Stimulated activated CD8-positive, alpha-beta memory T cell treated with anti-CD3 and anti-CD28 coated beads, Interleukin-12 subunit alpha, Interleukin-12 subunit beta, amount 100 ng/mL, for 1 hour (primary cell): Measurements from ENCODE around the gene SLIT3.

Experiments
- DNase-seq: peaks from one replicate; pipeline ENCODE4 v3.0.0-alpha.2; 2020; ENCODE audit warnings: low read depth

SLIT3 gene

DNA sequence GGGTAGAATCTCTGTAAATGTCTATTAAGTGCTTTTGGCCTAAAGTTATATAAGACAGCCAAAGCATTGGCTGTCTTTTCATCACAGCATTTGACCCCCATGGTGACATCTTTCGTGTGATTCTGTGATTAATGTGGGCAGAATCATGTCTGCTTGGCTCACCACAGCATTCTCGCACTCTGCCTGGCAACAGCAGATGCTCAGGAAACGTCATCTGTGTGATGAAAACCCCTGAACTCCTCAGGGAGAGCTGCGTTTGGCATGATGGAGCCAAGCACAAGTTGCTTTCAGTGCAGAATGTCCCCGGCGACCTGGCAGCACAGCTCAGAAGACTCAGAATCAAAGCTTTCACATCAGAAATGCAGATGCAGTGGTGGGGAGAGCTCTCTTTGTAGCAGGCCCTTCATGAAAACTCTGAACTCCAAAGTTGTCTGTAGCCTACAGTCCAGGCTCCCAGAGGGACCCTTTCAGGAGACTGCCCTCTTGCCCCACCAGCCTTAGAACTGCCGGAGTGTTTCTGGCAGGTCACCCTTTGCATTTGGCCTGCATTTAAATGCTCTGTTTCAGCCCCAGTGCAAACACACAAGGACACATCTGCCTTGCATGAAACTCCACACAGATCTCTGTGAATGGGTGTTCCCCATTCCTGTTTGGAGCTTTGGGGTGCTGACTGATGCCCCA, 566.2 kb downstream of the SLIT3 start:
- DNase-seq, result no peak

DNA sequence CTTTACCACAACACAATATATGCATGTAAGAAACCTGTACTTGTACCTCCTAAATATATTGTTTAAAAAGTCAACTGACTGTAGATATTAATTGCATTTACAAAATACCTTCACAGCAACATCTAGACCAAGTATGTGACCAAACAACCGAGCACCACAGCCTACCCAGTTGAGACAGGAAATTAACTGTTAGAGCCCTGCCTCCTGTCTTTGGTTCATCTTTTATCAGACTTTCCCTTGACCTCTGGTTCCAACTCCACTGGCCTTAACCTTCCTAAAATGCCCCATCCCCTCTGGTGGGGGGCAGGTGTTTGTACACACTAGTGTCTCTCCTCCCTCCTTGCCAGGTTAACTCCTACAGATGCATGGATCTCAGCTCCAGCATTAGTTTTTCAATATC, 566.8 kb downstream of the SLIT3 start:
- DNase-seq, result no peak

DNA sequence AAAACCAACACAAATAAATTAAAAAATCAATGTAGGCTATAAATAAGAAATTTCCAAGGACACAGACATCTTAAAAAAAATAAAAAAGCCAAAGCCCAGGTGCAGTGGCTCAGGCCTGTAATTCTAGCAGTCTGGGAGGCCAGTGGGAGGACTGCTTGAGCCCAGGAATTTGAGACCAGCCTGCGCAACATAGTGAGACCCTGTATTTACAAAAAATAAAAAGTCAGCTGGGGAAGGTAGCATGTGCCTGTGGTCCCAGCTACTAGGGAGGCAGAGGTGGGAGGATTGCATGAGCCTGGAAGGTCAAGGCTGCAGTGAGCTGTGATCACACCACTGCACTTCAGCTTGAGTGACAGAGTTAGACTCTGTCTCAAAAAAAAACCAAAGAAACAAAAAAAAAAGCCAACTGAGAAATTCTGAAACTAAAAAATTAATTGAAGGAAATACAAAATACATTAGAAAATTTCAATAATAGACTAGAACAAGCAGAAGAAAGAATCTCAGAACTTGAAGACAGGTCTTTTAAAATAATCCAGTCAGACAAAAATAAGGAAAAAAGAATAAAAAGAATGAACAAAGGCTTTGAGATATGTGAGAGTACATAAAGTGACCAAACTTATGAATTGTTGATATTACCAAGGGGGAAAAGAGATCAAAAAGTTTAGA, 572.3 kb downstream of the SLIT3 start:
- no peak for DNase-seq

DNA sequence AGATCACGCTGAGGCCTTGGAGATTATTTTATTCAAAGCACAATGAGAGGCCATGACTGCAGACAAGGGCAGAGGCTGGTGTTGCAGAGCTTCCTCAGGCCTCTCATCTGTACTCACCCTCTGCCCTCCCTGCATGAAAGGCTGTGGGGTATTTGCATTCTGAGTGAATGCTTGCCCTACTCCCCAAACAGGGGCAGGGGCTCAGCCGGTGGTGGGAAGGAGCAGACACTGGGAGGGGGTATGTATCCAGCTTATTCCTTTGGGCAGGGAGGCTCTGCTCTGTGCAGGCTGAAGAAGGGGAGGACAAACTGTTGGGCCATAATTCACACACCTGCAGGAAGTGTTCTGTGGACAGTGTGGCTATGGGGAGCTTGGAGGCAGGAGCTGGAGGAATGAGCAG, 573.4 kb downstream of the SLIT3 start:
- DNase-seq, result no peak

DNA sequence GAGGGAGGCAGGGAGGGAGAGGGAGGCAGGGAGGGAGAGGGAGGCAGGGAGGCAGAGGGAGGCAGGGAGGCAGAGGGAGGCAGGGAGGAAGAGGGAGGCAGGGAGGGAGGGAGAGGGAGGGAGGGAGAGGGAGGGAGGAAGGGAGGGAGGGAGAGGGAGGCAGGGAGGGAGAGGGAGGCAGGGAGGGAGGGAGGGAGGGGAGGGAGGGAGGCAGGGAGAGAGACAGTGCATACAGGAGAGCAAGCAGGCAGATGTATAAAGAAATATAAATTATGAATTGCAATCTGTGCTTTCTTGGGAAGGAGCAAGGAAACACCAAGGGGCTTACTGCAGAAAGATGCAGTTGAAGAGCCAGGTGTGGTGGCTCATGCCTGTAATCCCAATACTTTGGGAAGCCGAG, 574.6 kb downstream of the SLIT3 start:
- no peak for DNase-seq

DNA sequence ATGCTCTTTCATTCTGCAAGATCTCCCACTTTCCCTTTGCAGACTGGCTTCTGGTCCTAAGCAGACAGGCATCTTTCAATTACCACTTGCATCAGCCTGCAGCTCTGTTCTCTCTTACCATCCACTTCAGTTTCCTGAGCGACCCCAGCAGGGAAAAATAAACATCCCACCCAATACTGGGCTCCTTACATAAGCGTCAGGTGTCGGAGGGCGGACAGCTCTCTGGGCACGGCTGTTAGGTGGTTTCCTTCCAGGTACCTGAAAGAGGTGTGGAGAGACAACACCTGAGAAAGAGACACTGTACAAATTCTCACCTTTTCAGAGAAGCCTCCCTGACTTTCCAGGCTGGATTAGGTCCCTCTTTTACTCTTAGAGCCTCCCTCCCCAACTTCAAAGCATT, 576.7 kb downstream of the SLIT3 start:
- DNase-seq, result no peak

DNA sequence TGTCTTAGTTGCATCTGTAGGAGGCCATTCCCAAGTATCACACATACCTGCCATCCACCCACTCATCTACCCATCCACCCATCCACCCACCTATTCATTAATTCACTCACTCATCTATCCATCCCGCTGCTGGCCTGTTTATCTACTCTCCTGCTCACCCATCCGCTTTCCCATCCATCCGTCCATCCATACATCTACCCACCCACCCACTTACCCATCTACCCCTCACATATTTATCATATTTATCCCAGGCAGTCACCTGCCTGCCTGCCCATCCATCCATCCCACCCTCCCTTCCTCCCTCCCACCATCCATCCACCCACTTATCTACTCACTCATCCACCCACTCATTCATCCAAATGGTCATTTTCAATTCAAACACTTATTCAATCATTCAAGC, 577.9 kb downstream of the SLIT3 start:
- DNase-seq, result no peak

DNA sequence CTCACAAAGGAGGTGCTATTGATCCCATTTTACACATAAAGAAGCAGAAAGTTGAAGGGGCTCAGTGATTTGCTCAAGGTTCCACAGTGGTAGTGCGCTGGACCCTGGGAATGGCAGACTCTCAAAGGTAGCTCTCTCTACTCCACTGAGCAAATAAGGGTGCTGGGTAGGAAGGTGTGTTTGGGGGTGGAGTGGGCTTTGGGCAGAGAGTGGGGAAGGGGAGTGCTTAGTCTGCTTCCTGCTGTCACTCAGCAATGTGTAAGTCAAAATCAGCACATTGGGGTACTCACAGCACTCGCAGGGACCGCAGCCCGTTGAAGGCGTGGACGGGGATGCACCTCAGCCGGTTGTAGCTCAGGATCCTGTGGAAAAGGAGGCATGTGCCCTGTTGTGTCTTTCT, 579.0 kb downstream of the SLIT3 start:
- DNase-seq, result no peak

DNA sequence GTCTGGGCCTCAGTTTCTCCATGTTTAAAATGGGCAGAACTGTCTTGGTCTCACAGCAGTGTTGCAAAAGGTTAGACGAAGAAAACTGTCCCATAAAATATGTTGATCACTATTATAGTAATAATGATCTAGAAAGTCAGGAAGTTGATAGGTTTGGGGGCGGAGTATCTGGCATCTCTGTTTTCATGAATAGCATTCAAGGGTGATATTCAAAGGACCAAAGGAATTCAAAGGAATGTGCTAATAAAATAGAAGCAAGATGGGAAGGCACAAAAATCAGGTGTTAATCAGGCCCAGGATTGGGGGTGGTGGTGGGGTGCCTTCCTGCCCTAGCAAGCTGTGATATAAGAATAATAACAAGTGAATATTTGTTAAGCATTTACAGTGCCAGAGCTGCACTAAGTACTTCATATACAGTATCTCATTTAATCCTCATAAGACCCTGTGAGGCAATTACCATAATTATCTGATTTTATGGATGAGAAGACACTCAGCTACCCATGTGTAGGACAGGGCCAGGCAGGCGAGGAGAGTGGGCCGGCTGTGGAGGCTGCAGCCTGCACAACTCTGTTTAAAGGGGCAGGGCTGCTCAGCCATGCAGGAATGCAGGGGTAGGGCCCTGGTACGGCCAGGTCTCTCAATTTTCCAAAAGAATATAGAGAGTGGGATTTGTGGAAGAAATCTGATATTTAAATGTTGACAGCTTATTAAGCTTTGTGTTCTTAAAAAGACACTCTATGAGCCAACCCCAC, 579.8 kb downstream of the SLIT3 start:
- no peak for DNase-seq

DNA sequence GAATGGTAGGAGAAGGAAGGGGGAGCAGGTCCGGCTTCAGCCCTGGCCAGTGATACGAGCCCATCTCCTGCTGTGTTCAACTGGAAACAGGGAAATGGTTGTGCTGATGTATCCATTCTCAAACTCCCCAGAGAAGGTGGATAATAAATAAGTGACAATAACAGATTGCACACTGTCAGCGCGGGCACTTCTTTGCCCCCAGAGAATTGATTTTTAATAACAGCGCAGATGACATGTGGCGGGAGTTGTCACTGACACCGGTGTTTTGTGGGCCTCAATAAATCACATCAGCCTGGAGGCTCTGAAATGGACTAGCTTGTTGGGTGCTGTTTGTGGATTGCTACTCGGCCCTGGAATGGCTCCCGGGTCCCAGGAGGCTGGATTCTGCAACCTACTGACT, 580.4 kb downstream of the SLIT3 start:
- DNase-seq, result no peak

DNA sequence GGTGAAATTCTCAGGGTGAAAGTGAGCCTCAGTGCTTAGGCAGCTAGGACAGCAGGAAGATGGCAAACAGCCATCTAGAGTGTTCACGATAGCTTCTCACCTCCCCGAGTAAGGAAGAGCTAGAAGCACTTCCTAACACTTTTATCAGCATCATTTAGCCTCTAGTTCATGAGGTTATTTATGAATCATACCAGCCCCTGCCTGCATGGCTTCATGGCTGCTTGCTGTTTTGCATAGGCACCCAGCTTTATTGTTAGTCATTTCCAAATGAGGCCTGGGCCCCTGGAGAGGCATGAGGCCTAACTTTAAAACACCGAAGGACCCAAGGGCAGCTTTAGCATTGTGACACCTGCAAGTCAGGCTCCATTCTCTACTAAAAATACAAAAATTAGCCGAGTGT, 586.9 kb downstream of the SLIT3 start:
- no peak for DNase-seq

DNA sequence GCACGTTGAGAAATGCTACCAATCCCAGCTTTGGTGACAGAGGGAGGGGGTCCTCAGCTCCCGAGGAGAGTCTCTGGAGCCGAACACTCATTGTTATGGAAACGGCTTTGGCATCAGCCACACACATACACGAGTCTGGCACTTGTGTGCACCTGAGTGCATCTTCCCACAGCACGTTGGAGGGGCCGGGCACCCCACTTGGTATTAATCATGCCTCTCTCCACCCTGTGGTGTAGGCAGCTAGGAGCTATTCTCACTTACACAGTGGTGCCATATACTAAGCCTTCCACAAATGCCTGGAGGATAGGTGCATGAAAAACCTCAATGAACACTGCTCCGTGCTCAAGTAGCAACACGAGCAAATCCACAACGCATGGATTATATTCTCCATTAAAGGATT, 587.9 kb downstream of the SLIT3 start:
- DNase-seq, result no peak

DNA sequence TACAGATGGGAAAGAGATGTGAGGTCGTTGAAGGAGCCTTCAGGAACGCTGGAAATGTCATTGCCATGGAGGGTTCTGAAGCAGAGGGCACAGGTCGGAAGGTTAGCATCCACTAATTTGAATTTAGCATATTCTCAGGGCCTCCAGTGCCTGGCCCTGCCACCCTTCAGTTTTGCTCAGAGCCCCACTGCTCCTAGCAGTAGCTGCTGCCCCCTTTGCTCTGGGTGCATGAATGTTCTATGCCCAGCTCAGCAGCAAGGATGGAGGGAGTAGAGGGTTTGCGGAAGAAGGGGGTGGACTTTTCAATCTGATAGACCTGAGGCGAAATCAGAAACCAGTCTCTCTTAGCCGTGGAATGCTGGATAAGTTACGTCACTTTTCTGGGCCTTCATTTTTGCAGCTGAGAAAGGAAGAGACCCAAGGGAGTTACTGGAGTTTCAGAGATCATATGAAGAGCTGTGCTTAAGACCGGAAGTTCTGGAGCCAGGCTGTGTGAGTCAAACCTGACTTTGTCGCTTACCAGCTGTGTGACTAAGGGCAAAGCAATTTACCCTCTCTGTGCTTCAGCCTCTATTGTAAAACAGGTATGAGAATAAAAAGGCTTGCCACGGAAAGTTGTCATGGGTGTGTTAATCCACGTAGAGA, 588.5 kb downstream of the SLIT3 start:
- no peak for DNase-seq

DNA sequence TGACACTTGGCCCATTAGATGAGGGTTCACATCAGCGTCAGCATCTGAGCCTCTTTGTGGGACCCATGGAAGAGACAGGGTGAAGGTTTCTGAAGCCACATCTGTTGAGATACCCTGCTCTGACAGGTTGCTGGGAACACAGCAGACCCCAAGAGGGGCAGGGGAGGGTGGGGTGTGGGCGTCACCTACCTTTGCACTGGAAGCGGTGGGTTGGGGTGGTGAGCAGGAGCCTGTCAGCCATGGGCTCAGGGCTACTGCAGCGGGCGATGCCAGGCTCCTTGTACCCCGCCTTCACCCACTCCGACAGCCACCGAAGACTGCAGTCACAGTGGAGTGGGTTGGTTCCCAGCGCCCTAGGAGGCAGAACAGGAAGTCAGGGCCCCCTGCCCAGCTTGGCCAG, 590.2 kb downstream of the SLIT3 start:
- DNase-seq, result no peak

DNA sequence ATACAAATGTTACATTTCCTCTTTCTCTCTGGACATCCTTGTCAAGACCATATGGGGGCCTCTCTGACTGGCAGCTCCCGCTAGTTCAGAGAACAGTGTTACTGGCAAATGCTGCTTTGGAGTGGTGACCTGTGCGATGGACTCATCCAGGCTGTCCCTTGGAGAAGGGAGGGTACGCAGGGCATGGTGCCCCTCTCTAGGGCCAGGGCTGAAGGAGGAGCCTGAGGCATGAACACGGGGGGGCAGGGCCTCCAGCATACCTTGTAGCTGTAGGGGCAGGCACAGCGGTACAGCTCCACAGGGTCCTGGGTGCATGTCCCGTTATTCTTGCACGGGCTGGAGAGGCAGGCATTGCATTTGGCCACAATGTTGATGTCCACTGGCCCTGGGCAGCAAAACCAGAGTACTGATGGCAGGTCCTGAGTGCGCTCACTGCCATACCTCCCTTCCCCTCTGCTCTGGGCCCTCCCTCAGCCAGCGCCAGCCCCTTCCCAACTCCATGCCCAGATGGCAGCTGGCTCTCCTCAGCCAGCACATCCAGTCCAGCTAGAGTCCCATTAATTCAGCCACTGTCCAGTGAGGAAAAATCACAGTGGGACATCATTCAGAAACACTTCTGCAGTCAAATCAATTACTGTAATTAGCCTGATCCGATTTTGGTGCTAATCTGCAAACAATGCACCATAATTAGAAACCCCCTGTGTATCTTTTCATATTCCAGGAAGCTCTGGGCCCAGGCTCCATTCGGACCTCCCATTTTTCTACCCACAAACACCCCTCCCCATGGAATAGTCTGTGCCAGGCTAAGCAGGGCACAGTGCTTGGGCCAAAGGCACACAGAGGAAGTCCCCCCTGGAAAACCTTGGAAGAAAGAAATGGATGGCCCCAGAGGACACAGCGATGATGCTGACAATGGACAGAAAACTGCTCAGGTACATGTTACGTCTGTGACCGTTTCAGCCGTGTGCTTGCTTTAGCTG, 592.9 kb downstream of the SLIT3 start:
- DNase-seq, result no peak

DNA sequence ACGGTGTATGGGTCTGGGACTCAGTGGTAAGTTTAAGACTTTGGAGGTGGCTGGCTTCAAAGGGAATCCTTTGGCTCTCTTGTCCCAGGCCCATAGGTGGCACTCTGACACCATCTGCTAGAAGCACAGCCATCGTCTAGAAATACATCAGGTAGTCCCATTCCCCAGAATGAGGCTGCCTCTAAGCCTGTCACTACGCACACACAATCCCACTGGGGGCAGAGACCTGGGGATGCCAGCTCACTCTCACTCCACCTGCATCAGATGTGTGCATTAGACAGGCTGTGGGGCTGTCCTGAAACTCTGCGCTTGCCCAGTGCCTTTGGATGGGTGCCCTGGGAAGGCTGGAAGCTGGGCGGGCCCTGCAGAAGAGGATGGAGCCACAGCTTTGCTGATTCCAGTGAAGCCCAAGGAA, 594.3 kb downstream of the SLIT3 start:
- no peak for DNase-seq

DNA sequence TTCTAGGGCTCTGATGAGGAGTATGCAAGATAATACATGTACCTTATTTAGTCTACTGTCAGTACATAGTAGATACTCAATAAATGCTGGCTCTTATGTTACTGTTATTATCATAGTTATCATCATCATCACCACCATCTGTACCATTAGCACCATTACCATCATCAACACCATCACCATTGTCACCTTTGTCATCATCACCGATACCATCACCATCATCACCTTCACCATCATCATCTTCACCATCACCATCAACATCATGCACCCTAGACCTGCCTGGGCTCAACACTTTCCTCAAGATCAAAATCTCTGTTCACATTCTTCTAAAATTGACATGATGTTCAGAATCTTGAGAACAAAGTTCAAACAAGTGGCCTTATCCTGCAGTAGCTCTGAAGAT, 595.6 kb downstream of the SLIT3 start:
- DNase-seq, result no peak

DNA sequence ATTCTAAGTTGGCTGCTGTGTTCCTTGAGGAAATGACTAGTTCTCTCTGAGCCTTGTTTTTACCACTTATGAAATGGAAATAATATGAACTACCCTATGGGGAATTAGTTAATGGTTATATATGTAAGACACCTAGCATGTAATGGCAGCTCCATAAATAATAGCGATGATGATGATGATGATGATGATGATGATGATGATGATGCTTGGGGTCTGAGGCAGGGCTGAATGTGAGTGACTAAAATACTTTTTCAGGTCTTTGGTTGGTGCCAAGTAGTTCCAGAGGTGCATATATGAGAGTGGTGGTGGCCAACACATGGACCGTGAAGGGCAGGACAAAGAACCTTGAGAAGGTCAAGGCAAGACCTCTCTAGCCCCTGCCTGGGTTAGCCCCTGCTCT, 598.4 kb downstream of the SLIT3 start:
- DNase-seq, result no peak

DNA sequence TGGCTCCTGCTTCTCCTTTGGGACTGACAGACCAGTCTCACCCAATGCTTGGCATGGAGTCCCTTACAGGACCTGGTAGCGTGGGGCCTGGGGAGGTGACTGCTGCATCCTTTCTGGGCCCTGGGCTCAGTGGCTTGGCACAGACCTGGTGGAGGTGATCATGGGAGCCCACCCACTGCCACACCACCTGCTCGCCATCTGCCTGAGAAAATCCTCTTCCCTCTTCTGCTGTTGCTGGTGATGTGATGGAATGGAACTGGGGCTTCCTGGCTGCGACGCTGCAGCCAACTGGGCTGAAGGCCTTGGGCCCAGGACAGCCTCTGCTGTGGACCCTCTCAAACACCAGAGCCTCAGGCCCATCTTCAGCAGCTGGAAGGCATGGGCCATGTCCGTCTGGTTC, 599.3 kb downstream of the SLIT3 start:
- no peak for DNase-seq

DNA sequence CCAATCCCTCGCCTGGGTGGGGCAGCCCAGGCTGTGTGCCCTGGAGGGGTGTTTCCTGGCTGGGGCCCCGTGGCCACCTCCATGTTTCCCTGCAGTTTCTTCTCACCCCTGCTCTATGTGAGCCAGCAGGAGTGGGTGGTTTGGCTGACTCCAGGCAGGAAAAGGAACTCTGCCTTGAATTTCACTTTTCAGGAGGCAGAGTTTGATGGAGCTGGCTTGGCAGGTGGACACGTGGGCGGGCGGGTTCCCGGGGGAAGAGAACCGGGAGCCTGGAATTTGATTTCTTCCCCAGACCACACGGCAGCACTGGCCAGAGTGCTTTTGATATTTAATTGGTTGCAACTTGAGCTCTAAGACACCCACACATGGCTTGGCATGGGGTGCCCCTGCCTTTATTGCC, 601.9 kb downstream of the SLIT3 start:
- no peak for DNase-seq

DNA sequence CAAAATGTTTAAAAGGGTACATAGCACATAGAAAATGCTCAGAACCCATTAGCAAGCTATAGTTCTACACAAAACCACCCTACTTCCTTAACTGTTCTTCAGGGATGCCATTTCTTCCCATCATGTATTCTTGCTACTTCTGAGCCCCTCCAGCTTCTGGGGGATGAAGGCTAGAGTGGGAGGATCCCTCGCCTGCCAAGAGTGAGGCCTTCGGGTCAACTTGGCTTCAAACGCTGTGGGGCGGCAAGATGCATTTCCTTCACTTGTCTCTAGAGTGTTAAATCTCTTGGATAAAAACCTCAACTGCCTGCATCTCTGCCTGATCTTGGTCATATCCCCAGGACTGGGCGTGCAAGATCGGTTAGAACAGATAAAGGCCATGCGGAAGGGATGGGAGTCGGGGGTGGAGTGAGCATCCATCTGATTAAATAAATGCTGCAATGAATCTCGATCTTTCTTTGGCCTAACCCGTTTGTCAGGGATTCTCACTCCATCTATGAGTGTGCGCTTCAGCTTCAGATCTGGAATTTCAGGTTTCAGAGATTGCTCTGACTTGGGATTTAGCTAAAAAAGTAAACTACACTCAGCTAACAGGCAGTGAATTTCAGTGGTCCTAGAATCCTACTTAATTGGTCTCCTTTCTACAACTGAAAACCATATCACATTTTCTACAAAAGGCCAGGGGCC, 603.8 kb downstream of the SLIT3 start:
- no peak for DNase-seq
